Bronchial smooth muscle cell (primary cell): ENCODE results near the gene S100A12. TPM values are rescaled to one million over a fixed set of nuclear protein-coding genes. Genes with fewer than 3 reads are reported as not detected.

Experiments
- total RNA-seq: library from RNA; depleted of rRNA; stranded (reverse); fragments of >200 nt; gene quantifications from 2 replicates; pipeline ENCODE4 v1.2.1, GENCODE V29; 2014

S100A12 gene
- total RNA-seq: not detected in 2 replicates

GRCh38 chr1:153375511-153375910, at the start of gene S100A12:
Gene S100A12 (minus strand): TSS chr1:153375621. CDS start chr1:153374592, 1,029 bp downstream.

GRCh38 chr1:153415850-153416570, 40.6 kb upstream of the S100A12 start, which contains the start of gene S100A7A:
Gene S100A7A (plus strand): TSS chr1:153416520. CDS start chr1:153418083, 1,563 bp downstream.

GRCh38 chr1:153390938-153391710, 15.7 kb upstream of the S100A12 start, which contains the start of gene S100A8:
Gene S100A8 (minus strand): TSS chr1:153391073. CDS start chr1:153390535, 538 bp downstream.

GRCh38 chr1:153357853-153358690, 17.3 kb downstream of the S100A12 start, which contains the start of gene S100A9:
Gene S100A9 (plus strand): TSS chr1:153357854. CDS start chr1:153358284, 430 bp downstream.

GRCh38 chr1:153348511-153349362, 26.7 kb downstream of the S100A12 start, which contains the start of gene PGLYRP4:
Gene PGLYRP4 (minus strand): TSS chr1:153348841. CDS start chr1:153347932, 909 bp downstream.

Other genes starting within 250 kb of the S100A12 start
- not detected in 2 replicates for gene SPRR2G, start 224.7 kb downstream of the S100A12 start, total RNA-seq
- not detected in 2 replicates for gene LELP1, start 172.2 kb downstream of the S100A12 start, total RNA-seq
- gene PRR9, start 158.0 kb downstream of the S100A12 start, total RNA-seq: not detected in 2 replicates
- gene LORICRIN, start 115.9 kb downstream of the S100A12 start, total RNA-seq: not detected in 2 replicates
- not detected in 2 replicates for gene PGLYRP3, start 62.7 kb downstream of the S100A12 start, total RNA-seq
- gene PGLYRP4, start 26.8 kb downstream of the S100A12 start, total RNA-seq: not detected in 2 replicates
- 1.1 and 2.5 TPM in 2 replicates for gene S100A9, start 17.8 kb downstream of the S100A12 start, total RNA-seq
- 0.32 TPM in 1 of 2 replicates, not detected in the other for gene S100A8, start 15.5 kb upstream of the S100A12 start, total RNA-seq
- gene S100A7A, start 40.9 kb upstream of the S100A12 start, total RNA-seq: not detected in 2 replicates
- not detected in 2 replicates for gene S100A7, start 85.0 kb upstream of the S100A12 start, total RNA-seq
- 4,155 and 5,808 TPM in 2 replicates for gene S100A6, start 160.4 kb upstream of the S100A12 start, total RNA-seq
- gene S100A5, start 165.3 kb upstream of the S100A12 start, total RNA-seq: 0.77 TPM in 1 of 2 replicates, not detected in the other
- gene S100A4, start 170.2 kb upstream of the S100A12 start, total RNA-seq: 471 and 540 TPM in 2 replicates
- 4.3 and 9.6 TPM in 2 replicates for gene S100A3, start 173.6 kb upstream of the S100A12 start, total RNA-seq
- 3.6 and 3.8 TPM in 2 replicates for gene S100A2, start 190.2 kb upstream of the S100A12 start, total RNA-seq
- 140 and 155 TPM in 2 replicates for gene S100A16, start 237.5 kb upstream of the S100A12 start, total RNA-seq
- 0.47 and 2.1 TPM in 2 replicates for gene S100A14, start 240.7 kb upstream of the S100A12 start, total RNA-seq